ENCODE data around the gene PLIN4. TPM values are rescaled to one million over a fixed set of nuclear protein-coding genes. Genes with fewer than 3 reads are reported as not detected.

Gene PLIN4
- total and polyA plus RNA-seq, 9 of the 15 experiments (the other 6 are each of a cell fraction or from before 2014, with no cell fraction given), result 0.04 to 0.16 (median 0.07) TPM; not detected in 3

DNA sequence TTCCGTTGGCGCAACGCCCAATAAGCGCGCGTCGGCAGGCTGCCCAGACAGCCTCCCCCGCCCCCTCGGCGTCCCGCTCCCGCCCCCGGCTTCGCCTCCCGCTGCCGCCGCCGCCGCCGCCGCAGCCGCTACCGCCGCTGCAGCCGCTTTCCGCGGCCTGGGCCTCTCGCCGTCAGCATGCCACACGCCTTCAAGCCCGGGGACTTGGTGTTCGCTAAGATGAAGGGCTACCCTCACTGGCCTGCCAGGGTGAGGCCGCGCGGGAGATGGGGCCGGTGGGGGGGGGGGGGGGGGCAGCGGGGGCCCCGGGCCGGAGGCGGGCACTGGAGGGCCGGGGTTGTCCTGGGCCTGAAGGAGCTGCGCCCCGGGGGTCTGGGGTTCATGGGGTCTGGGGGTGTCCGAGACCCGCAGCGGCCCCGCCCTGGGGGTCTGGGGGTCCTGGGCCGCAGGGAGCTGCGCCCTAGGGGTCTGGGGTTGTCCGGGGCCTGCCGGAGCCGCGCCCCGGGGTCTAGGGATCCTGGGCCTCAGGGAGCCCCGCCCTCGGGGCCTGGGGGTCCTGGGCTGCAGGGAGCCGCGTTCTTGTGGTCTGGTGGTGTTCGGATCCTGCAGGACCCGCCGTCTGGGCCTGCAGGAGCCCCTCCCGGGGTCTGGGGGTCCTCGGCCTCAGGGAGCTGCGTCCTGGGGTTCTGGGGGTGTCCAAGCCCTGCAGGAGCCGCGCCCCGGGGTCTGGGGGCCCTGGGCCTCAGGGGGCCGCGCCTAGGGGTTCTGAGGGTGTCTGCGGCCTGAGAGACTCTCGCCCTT is 45.9 kb downstream of the PLIN4 start, which contains the start of gene HDGFL2 (continued):
- TF ChIP-seq, protein P1, sequence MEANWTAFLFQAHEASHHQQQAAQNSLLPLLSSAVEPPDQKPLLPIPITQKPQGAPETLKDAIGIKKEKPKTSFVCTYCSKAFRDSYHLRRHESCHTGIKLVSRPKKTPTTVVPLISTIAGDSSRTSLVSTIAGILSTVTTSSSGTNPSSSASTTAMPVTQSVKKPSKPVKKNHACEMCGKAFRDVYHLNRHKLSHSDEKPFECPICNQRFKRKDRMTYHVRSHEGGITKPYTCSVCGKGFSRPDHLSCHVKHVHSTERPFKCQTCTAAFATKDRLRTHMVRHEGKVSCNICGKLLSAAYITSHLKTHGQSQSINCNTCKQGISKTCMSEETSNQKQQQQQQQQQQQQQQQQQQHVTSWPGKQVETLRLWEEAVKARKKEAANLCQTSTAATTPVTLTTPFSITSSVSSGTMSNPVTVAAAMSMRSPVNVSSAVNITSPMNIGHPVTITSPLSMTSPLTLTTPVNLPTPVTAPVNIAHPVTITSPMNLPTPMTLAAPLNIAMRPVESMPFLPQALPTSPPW (CRISPR knock-in tag; IDR thresholded peaks at IDR 0.05), result peak; percentile 96
- TF ChIP-seq, protein P2, sequence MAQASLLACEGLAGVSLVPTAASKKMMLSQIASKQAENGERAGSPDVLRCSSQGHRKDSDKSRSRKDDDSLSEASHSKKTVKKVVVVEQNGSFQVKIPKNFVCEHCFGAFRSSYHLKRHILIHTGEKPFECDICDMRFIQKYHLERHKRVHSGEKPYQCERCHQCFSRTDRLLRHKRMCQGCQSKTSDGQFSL (CRISPR knock-in tag; IDR thresholded peaks at IDR 0.05), result peak; percentile 86
- TF ChIP-seq, protein P2 (tag; IDR thresholded peaks at IDR 0.05), result peak in 1 of 2 experiments; percentile 82; a peak in 2 of 4 replicates
- TF ChIP-seq ILF3 (IDR thresholded peaks at IDR 0.05; ENCODE audit: borderline replicate concordance) (no peak), KLF16 (IDR thresholded peaks at IDR 0.05) (0 out of 2 replicates have a peak, but pooled peaks have one; percentile 9), ZNF263 (CRISPR knock-in tag; IDR thresholded peaks at IDR 0.05; ENCODE audit: borderline replicate concordance) (no peak), SREBF1 (IDR thresholded peaks at IDR 0.05; ENCODE audit: borderline replicate concordance, low read depth, low read length) (no peak), NFXL1 (CRISPR knock-in tag; IDR thresholded peaks at IDR 0.05) (no peak), ZNF217 (CRISPR knock-in tag; IDR thresholded peaks at IDR 0.05) (no peak), NR2C2 (CRISPR knock-in tag; IDR thresholded peaks at IDR 0.05) (no peak), NR2C2 (tag; IDR thresholded peaks at IDR 0.05) (peak; percentile 52; the same call in 1 of the 2 replicates), PHF8 (IDR thresholded peaks at IDR 0.05; ENCODE audit: borderline replicate concordance, low read length) (peak; percentile 54; the same call in 1 of the 2 replicates), TAF15 (IDR thresholded peaks at IDR 0.05; ENCODE audit: low read depth, low read length) (no peak), TGIF2 (CRISPR knock-in tag; IDR thresholded peaks at IDR 0.05) (no peak), TCF7L2 (IDR thresholded peaks at IDR 0.05; ENCODE audit: low read depth, low read length) (no peak), NRF1 (conservative IDR thresholded peaks at IDR 0.05 in 1 of 2, IDR thresholded peaks at IDR 0.05 in 1 of 2) (no peak), KLF13 (tag; IDR thresholded peaks at IDR 0.05; ENCODE audit: borderline replicate concordance, low read depth) (no peak), HOXB6 (CRISPR knock-in tag; IDR thresholded peaks at IDR 0.05; ENCODE audit: borderline replicate concordance) (no peak), SIN3A (IDR thresholded peaks at IDR 0.05; ENCODE audit: borderline replicate concordance in 2 of 2, control insufficient read depth in 1 of 2, low read depth in 2 of 2, low read length in 2 of 2) (peak in 1 of 2 experiments; percentile 26; a peak in 1 of 4 replicates), TRIM24 (IDR thresholded peaks at IDR 0.05) (no peak)
- TF ChIP-seq, protein P3, sequence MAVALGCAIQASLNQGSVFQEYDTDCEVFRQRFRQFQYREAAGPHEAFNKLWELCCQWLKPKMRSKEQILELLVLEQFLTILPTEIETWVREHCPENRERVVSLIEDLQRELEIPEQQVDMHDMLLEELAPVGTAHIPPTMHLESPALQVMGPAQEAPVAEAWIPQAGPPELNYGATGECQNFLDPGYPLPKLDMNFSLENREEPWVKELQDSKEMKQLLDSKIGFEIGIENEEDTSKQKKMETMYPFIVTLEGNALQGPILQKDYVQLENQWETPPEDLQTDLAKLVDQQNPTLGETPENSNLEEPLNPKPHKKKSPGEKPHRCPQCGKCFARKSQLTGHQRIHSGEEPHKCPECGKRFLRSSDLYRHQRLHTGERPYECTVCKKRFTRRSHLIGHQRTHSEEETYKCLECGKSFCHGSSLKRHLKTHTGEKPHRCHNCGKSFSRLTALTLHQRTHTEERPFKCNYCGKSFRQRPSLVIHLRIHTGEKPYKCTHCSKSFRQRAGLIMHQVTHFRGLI (CRISPR knock-in tag; IDR thresholded peaks at IDR 0.05), result no peak
- TF ChIP-seq, protein P4, sequence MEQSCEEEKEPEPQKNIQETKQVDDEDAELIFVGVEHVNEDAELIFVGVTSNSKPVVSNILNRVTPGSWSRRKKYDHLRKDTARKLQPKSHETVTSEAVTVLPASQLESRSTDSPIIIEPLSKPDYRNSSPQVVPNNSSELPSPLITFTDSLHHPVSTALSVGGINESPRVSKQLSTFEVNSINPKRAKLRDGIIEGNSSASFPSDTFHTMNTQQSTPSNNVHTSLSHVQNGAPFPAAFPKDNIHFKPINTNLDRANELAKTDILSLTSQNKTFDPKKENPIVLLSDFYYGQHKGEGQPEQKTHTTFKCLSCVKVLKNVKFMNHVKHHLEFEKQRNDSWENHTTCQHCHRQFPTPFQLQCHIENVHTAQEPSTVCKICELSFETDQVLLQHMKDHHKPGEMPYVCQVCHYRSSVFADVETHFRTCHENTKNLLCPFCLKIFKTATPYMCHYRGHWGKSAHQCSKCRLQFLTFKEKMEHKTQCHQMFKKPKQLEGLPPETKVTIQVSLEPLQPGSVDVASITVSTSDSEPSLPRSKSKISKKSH (CRISPR knock-in tag; IDR thresholded peaks at IDR 0.05), result no peak

All from K562 (cell line).